Adrenal gland (tissue), 12 donors: ENCODE measurements around the gene RIC8A. TPM values are rescaled to one million over a fixed set of nuclear protein-coding genes. Genes with fewer than 3 reads are reported as not detected.

ENCODE experiments used
- DNase-seq, 7 donors: peaks; one replicate each; pipeline ENCODE4 v3.0.0-alpha.2; 2019 to 2020
- H3K27ac ChIP-seq, 5 donors: fragments of 200-600 bp; sonication (generic) in 4 of 5; 1 replicate in 3 of 5; 2 replicates in 2 of 5; pipeline versions ENCODE4 v1.5.1 to v1.8.0; 2016 to 2020; ENCODE audit warnings: mild to moderate bottlenecking in 1 of 5
- H3K27me3 ChIP-seq: fragments of 200-600 bp; 2 replicates; pipeline ENCODE4 v1.8.0; 2021
- H3K36me3 ChIP-seq, 2 donors: fragments of 200-600 bp; replicated peaks in 1 of 2; 1 replicate in 1 of 2; 2 replicates in 1 of 2; pipeline versions ENCODE4 v1.5.1 to v1.8.0; 2018 to 2022
- H3K4me1 ChIP-seq, 2 donors: fragments of 200-600 bp; replicated peaks in 1 of 2; 1 replicate in 1 of 2; 2 replicates in 1 of 2; pipeline versions ENCODE4 v1.5.1 to v1.8.0; 2018 to 2021
- H3K4me3 ChIP-seq, 4 donors: fragments of 200-600 bp; sonication (generic) in 3 of 4; one replicate each; pipeline ENCODE4 v1.5.1; 2016 to 2018
- H3K9me3 ChIP-seq, 3 donors: fragments of 200-600 bp; sonication (generic) in 1 of 3; replicated peaks in 1 of 3; 1 replicate in 2 of 3; 2 replicates in 1 of 3; pipeline versions ENCODE4 v1.5.1 to v1.8.0; 2016 to 2021
- POLR2A ChIP-seq, 2 donors: fragments of 450-650 bp; IDR thresholded peaks; one replicate each; pipeline ENCODE4 v1.6.1; 2017; ENCODE audit warnings: antibody characterized with exemption in 2 of 2, mild to moderate bottlenecking in 2 of 2, moderate library complexity in 1 of 2
- WGBS, 4 donors: extraction: QIAGEN DNeasy Blood & Tissue Kit in 2 of 4; methylation state at CpG; one replicate each; pipeline versions ENCODE4 v1.1.5 to v1.1.7; 2013 to 2017; 5-methylcytosine and 5-hydroxymethylcytosine counted together
- intact Hi-C, 2 donors: fragments of 100-400 bp; cut with DNase I; formaldehyde crosslinking; loops; one replicate each; pipeline versions ENCODE4 v1.14.1 to v1.15.0; 2022 to 2023
- polyA plus RNA-seq, 3 donors: library from polyadenylated mRNA; stranded (reverse); fragments of 200-250 nt in 2 of 3; fragments of 350-450 nt in 1 of 3; fragmentation: Illumina TruSeq in 1 of 3; extraction: RNeasy Lipid Tissue Mini Kit (QIAGEN cat#74804) in 1 of 3; gene quantifications; one replicate each; pipeline ENCODE4 v1.2.3, GENCODE V29; 2013 to 2014
- total RNA-seq, 9 donors: library from RNA; depleted of rRNA in 4 of 9; stranded (reverse); fragments of >200 nt in 4 of 9; fragments of 120-200 nt in 1 of 9; fragmentation: NEBNext Ultra II Directional in 1 of 9; extraction: Animal tissue kit (Norgen Biotek cat#: 25700) in 1 of 9; gene quantifications; one replicate each; pipeline versions ENCODE4 v1.1.0 to v1.2.4, GENCODE V29; 2013 to 2023
- TF ChIP-seq, protein P1 (sequence below), 6 experiments: fragments of 450-650 bp in 4 of 6; fragments of 200-600 bp in 2 of 6; sonication (generic) in 1 of 6; IDR thresholded peaks; 1 replicate in 5 of 6; 2 replicates in 1 of 6; pipeline versions ENCODE4 v1.5.1 to v1.8.0; 2016 to 2021; ENCODE audit warnings: antibody characterized with exemption in 6 of 6, mild to moderate bottlenecking in 2 of 6, moderate library complexity in 1 of 6
- donor health status: healthy with polysubstance abuse.
- donor health status: Bipolar disorder and iron deficiency.
- donor health status: DM: yes; HTN: yes; CAD: no.
- donor health status: DM: no; HTN: no; CAD: no.
- donor health status: DM: no; HTN: no; CAD: no.
- donor health status: DM: yes; HTN: yes; CAD: no.

The RIC8A gene
- total and polyA plus RNA-seq, 12 donors: 60.9 to 105 (median 79.1) TPM

DNA sequence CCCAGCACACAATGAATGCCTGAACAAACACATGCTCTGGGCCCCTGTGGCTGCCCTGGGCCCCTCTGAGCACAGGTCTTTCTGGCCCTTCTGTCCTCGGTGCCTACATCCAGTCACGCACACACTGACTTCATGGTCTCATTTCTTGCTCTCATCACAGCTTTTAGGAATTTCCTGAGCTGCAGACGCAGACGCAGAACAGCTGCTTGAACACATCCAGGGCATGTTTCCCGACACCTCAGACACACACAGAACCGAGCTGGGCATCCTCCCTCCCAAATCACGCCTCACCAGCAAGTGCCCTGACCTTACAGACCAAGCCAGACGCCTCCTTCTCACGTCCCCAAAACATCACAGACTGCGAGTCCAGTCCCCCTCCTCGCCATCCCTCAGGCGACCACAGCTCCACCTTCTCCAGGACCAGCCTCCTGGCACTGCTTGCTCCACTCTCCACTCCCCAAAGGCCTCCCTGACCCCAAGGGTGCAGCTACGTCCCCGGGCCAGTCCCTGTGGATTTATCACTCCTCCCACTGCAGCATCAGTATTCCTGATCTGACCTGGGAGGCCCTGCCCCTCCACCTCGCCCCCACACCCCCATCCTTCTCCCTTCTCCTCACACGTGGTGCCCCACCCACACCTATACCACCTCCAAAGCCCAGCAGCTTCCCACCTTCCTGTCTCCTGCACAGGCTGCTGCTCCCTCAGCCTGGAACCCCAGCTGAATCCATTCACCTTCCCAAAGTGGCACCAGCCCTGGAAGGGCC, 15.7 kb downstream of the RIC8A start:
- Histone ChIP-seq H3K36me3 (no peaks in the 10 kb centered on the region), H3K4me1 (no peaks in the 10 kb centered on the region), H3K27me3 (no peaks in the 10 kb centered on the region), H3K27ac (no peak overlapping the region), H3K9me3 (no peaks in the 10 kb centered on the region), H3K4me3 (no peak overlapping the region)
- peak in 2 of 7 donors; percentile 7 to 31 for DNase-seq
- TF ChIP-seq, protein P1, sequence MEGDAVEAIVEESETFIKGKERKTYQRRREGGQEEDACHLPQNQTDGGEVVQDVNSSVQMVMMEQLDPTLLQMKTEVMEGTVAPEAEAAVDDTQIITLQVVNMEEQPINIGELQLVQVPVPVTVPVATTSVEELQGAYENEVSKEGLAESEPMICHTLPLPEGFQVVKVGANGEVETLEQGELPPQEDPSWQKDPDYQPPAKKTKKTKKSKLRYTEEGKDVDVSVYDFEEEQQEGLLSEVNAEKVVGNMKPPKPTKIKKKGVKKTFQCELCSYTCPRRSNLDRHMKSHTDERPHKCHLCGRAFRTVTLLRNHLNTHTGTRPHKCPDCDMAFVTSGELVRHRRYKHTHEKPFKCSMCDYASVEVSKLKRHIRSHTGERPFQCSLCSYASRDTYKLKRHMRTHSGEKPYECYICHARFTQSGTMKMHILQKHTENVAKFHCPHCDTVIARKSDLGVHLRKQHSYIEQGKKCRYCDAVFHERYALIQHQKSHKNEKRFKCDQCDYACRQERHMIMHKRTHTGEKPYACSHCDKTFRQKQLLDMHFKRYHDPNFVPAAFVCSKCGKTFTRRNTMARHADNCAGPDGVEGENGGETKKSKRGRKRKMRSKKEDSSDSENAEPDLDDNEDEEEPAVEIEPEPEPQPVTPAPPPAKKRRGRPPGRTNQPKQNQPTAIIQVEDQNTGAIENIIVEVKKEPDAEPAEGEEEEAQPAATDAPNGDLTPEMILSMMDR (IDR thresholded peaks at IDR 0.05): no peak
- TF ChIP-seq POLR2A (IDR thresholded peaks at IDR 0.05): no peak
- WGBS, 4 donors: 85 to 91% (median 88%) methylated on average over 14 to 16 of the region's 16 CpGs
- intact Hi-C loops: no loop called here

DNA sequence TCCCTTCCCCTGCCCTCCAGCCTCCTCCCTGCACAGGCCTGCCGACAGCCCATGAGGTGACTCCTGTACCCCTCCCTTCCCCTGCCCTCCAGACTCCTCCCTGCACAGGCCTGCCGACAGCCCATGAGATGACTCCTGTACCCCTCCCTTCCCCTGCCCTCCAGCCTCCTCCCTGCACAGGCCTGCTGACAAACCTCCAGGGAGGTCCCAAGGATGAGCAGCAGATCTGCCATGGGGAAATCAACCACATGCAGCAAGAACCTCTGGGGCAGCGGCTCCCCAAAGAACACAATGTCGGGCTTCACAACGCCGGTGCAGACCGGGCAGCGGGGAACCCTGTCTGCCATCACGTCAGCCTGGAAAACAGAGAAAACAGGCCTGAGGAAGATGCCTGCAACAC, 16.4 kb downstream of the RIC8A start:
- Histone ChIP-seq H3K4me3 (no peak overlapping the region), H3K9me3 (no peaks in the 10 kb centered on the region), H3K36me3 (no peaks in the 10 kb centered on the region), H3K27ac (no peak overlapping the region), H3K4me1 (no peaks in the 10 kb centered on the region), H3K27me3 (no peaks in the 10 kb centered on the region)
- WGBS, 4 donors: 90 to 98% (median 97%) methylated on average over 7 to 9 of the region's 9 CpGs
- peak in 2 of 7 donors; percentile 10 to 28 for DNase-seq
- intact Hi-C loops: no loop called here
- TF ChIP-seq, protein P1 (IDR thresholded peaks at IDR 0.05): no peak
- TF ChIP-seq POLR2A (IDR thresholded peaks at IDR 0.05): no peak

DNA sequence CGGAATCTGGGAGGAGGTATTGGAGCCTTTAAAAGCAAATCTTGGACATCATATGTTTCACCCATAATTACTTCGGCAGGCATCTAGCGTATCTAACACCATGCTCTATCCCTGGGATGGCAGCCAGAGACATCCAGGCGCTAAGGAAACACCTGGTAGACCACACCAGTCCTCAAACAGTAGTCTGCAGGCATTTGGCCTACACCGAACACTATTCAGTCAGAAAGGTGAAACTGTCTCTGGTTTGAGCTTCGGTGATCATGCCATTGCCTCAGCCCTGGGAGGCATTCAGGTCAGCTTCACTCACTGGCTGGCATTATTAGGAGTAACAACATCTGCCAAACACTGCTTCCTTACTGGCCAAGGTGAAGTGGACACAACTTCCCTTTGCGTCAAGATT, 16.9 kb downstream of the RIC8A start:
- intact Hi-C loops: no loop called here
- Histone ChIP-seq H3K4me1 (no peaks in the 10 kb centered on the region), H3K4me3 (no peak overlapping the region), H3K27ac (no peak overlapping the region), H3K36me3 (no peaks in the 10 kb centered on the region), H3K9me3 (no peaks in the 10 kb centered on the region), H3K27me3 (no peaks in the 10 kb centered on the region)
- 85 to 95% (median 90%) methylated on average over 6 to 7 of the region's 7 CpGs for WGBS, 4 donors
- DNase-seq: peak in 2 of 7 donors; percentile 1 to 25
- TF ChIP-seq, protein P1 (IDR thresholded peaks at IDR 0.05): no peak
- TF ChIP-seq POLR2A (IDR thresholded peaks at IDR 0.05): no peak

DNA sequence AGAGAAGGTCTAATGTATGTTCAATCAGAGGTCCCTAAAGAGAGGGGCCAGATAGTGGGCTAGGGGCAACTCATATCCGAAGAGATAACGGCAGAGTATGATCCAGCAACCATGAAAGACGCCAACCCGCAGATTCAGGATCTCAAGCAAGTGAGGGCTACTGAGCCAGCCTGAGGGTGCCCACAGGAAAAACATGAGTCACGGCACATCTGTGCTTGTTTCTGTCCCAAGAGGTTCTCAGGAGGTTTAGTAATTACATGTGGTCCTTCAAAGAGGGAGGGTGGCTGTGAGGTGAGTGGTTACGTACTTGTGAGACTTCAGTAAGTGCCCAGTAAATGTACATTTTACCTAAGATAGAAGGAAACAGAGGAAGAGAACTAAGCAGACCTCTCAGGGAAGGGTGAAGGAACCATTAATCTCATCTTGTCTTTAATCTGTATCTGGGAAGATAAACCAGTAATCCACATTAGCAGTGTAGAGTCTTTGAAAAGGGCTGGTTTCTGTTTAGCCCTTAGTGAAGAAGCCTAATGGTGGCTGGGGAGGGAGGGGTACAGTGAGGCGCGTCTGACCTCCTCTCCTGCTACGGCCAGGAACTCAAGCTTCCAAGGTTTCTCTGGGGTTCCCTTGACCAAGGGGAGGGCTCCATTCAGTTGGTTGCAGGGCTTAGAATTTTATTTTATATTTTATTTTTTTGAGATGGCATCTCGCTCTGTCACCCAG, 18.4 kb downstream of the RIC8A start:
- Histone ChIP-seq H3K9me3 (no peaks in the 10 kb centered on the region), H3K4me1 (no peaks in the 10 kb centered on the region), H3K27ac (no peak overlapping the region), H3K27me3 (no peaks in the 10 kb centered on the region), H3K4me3 (no peak overlapping the region), H3K36me3 (no peaks in the 10 kb centered on the region)
- DNase-seq: peak in 1 of 7 donors; percentile 40
- 93 to 96% (median 95%) methylated on average over 10 of the region's 10 CpGs for WGBS, 4 donors
- intact Hi-C loops: no loop called here
- TF ChIP-seq, protein P1 (IDR thresholded peaks at IDR 0.05): no peak
- TF ChIP-seq POLR2A (IDR thresholded peaks at IDR 0.05): no peak
